Panc1 (cell line): ENCODE measurements around the gene SSH3.

Experiments
- CTCF ChIP-seq: fragments of 450-650 bp; IDR thresholded peaks from 2 replicates; pipeline ENCODE4 v1.5.1; 2017; ENCODE audit warnings: mild to moderate bottlenecking
- POLR2AphosphoS5 ChIP-seq: IDR thresholded peaks from 2 replicates; pipeline ENCODE4 v1.6.1; 2012; ENCODE audit warnings: mild to moderate bottlenecking, low read depth, low read length, moderate library complexity
- REST ChIP-seq, 2 experiments: IDR thresholded peaks; 2 replicates each; pipeline ENCODE4 v1.6.1; 2011 to 2012; ENCODE audit warnings: low read depth in 2 of 2, control low read depth in 1 of 2, low read length in 1 of 2, mild to moderate bottlenecking in 1 of 2, moderate library complexity in 1 of 2; ENCODE audit not compliant: insufficient read depth in 1 of 2
- SIN3A ChIP-seq: IDR thresholded peaks from 2 replicates; pipeline ENCODE4 v1.6.1; 2012; ENCODE audit warnings: low read depth, mild to moderate bottlenecking, low read length, moderate library complexity, borderline replicate concordance; ENCODE audit not compliant: insufficient read depth
- TCF7L2 ChIP-seq: IDR thresholded peaks from 2 replicates; pipeline ENCODE4 v1.6.1; 2011; ENCODE audit warnings: mild to moderate bottlenecking, low read depth, low read length, inconsistent platforms

GRCh38 chr11:67261946-67262681 lies 41.2 kb upstream of the SSH3 start:
- TF ChIP-seq CTCF (no peak), POLR2AphosphoS5 (no peak), TCF7L2 (no peak), REST (IDR thresholded peaks at IDR 0.05; ENCODE audit: insufficient read depth in 1 of 2, low read depth in 2 of 2, low read length in 1 of 2) (no peak), SIN3A (no peak)
